ENCODE data around the gene GNAT1. TPM values are rescaled to one million over a fixed set of nuclear protein-coding genes. Genes with fewer than 3 reads are reported as not detected.

The GNAT1 gene
- total RNA-seq, 1 donor from 2014 or later = not detected

DNA sequence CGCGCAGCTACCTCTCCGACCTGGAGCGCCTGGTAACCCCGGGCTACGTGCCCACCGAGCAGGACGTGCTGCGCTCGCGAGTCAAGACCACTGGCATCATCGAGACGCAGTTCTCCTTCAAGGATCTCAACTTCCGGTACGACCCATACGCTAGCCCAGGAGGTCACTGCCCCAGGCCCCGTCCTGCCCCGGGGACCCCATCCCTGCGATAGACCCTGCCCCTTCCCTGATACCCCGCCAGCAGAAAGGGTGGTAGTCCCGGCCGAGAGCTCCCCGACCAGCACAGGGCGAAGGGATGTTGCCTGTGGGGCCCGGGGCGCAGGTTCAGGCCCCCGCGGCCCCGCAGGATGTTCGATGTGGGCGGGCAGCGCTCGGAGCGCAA lies 2.3 kb downstream of the GNAT1 start:
- Histone ChIP-seq H3K27me3 (peaks cover 31% of the 10 kb centered on the region), H3K36me3 (no peaks in the 10 kb centered on the region), H3K9me3 (no peaks in the 10 kb centered on the region), H3K4me1 (peaks cover 11% of the 10 kb centered on the region), H3K27ac (no peak overlapping the region), H3K4me3 (no peak overlapping the region)
- ATAC-seq = no peak
- TF ChIP-seq, protein P1, sequence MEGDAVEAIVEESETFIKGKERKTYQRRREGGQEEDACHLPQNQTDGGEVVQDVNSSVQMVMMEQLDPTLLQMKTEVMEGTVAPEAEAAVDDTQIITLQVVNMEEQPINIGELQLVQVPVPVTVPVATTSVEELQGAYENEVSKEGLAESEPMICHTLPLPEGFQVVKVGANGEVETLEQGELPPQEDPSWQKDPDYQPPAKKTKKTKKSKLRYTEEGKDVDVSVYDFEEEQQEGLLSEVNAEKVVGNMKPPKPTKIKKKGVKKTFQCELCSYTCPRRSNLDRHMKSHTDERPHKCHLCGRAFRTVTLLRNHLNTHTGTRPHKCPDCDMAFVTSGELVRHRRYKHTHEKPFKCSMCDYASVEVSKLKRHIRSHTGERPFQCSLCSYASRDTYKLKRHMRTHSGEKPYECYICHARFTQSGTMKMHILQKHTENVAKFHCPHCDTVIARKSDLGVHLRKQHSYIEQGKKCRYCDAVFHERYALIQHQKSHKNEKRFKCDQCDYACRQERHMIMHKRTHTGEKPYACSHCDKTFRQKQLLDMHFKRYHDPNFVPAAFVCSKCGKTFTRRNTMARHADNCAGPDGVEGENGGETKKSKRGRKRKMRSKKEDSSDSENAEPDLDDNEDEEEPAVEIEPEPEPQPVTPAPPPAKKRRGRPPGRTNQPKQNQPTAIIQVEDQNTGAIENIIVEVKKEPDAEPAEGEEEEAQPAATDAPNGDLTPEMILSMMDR (IDR thresholded peaks at IDR 0.05) = no peak
- intact Hi-C loops (cut with DNase I) = loop anchor here (5.0 kb wide), 2 partner anchors 34 to 79 kb away; no protein-coding TSS in a partner anchor
- DNase-seq = no peak

- peak; percentile 71 for ATAC-seq
- Histone ChIP-seq H3K9me3 (no peaks in the 10 kb centered on the region), H3K4me3 (no peak overlapping the region), H3K27ac (no peak overlapping the region), H3K4me1 (peaks cover 11% of the 10 kb centered on the region), H3K27me3 (peaks cover 31% of the 10 kb centered on the region), H3K36me3 (no peaks in the 10 kb centered on the region)
- intact Hi-C loops (cut with DNase I) = loop anchor here (5.0 kb wide), 2 partner anchors 33 to 78 kb away; no protein-coding TSS in a partner anchor
- DNase-seq = peak; percentile 82
- TF ChIP-seq, protein P1 (IDR thresholded peaks at IDR 0.05) = peak; percentile 75
Measured at GRCh38 chr3:50194128-50194902, 2.9 kb downstream of the GNAT1 start.

- intact Hi-C loops (cut with DNase I) = loop anchor here (5.0 kb wide), 2 partner anchors 32 to 77 kb away; no protein-coding TSS in a partner anchor
- TF ChIP-seq, protein P1 (IDR thresholded peaks at IDR 0.05) = no peak
- peak; percentile 19 for ATAC-seq
- H3K27me3 ChIP-seq = peaks cover 31% of the 10 kb centered on the region
- no peak for DNase-seq
- no peaks in the 10 kb centered on the region for H3K9me3 ChIP-seq
- H3K4me3 ChIP-seq = no peak overlapping the region
- H3K4me1 ChIP-seq = peaks cover 11% of the 10 kb centered on the region
- no peaks in the 10 kb centered on the region for H3K36me3 ChIP-seq
- H3K27ac ChIP-seq = no peak overlapping the region
Measured at GRCh38 chr3:50194903-50195500, 3.6 kb downstream of the GNAT1 start.

- no peak overlapping the region for H3K4me3 ChIP-seq
- no peak for ATAC-seq
- peaks cover 11% of the 10 kb centered on the region for H3K4me1 ChIP-seq
- H3K27ac ChIP-seq = no peak overlapping the region
- peaks cover 31% of the 10 kb centered on the region for H3K27me3 ChIP-seq
- no peak for DNase-seq
- no peaks in the 10 kb centered on the region for H3K36me3 ChIP-seq
- H3K9me3 ChIP-seq = no peaks in the 10 kb centered on the region
- intact Hi-C loops (cut with DNase I) = no loop called here
- TF ChIP-seq, protein P1 (IDR thresholded peaks at IDR 0.05) = no peak
Measured at GRCh38 chr3:50195501-50196252, 4.3 kb downstream of the GNAT1 start.

DNA sequence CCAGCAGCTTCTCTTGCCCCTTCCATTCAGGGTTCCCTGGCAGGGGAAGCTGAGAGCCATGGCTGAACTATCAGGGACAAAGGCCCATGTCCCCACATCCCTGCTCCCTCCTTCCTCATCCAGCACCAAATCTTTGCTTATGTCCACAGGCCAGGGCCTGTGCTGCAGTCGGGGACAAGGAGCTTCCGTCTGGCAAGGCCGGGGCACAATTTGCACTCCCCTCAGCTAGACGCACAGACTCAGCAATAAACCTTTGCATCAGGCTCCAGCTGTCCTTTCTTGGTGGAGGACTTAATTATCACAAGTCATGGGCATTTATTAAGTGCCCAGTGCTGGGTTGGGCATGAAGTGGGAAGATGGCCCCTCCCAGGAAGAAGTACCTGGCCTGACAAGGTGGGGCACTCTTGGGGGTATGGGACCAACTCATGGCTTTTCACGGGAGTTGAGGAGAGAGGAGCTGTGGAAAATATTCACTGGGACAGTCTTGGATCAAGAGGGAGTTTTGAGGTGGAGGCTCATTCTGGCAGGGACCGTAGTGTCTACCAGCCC lies 4.9 kb downstream of the GNAT1 start:
- H3K9me3 ChIP-seq = no peaks in the 10 kb centered on the region
- intact Hi-C loops (cut with DNase I) = no loop called here
- TF ChIP-seq, protein P1 (IDR thresholded peaks at IDR 0.05) = no peak
- peaks cover 11% of the 10 kb centered on the region for H3K4me1 ChIP-seq
- no peaks in the 10 kb centered on the region for H3K36me3 ChIP-seq
- H3K27ac ChIP-seq = no peak overlapping the region
- ATAC-seq (no peak), DNase-seq (no peak)
- no peak overlapping the region for H3K4me3 ChIP-seq
- peaks cover 31% of the 10 kb centered on the region for H3K27me3 ChIP-seq

Measured in upper lobe of right lung (tissue), 1 donor.